HL-60 (cell line): ENCODE measurements around the gene IRF4.

Experiments
- CTCF ChIP-seq: IDR thresholded peaks from one replicate; pipeline ENCODE4 v1.5.1; 2011; ENCODE audit warnings: low read length, control low read depth, inconsistent platforms; ENCODE audit not compliant: insufficient read depth
- POLR2AphosphoS5 ChIP-seq: IDR thresholded peaks from 2 replicates; pipeline ENCODE4 v1.6.1; 2012; ENCODE audit warnings: low read depth

- TF ChIP-seq CTCF (no peak), POLR2AphosphoS5 (no peak)
Observed at GRCh38 chr6:402901-403658, 11.5 kb downstream of the IRF4 start.
